Left ventricle myocardium inferior (tissue), 1 donor: Measurements from ENCODE around the gene SLC27A4. TPM values are rescaled to one million over a fixed set of nuclear protein-coding genes. Genes with fewer than 3 reads are reported as not detected.
"Not testable (repeated sequence)": the region's sequence is repeated elsewhere in the genome, so short reads cannot be mapped to it uniquely, and the experiment has no call there.

Experiments used
- DNase-seq: peaks from one replicate; pipeline ENCODE4 v3.0.0-alpha.2; 2020
- H3K27ac ChIP-seq: fragments of 200-600 bp; replicated peaks from 2 replicates; pipeline ENCODE4 v1.8.0; 2021
- H3K27me3 ChIP-seq: fragments of 200-600 bp; 2 replicates; pipeline ENCODE4 v1.8.0; 2021; ENCODE audit warnings: low read depth
- H3K36me3 ChIP-seq: fragments of 200-600 bp; 2 replicates; pipeline ENCODE4 v1.8.0; 2021
- H3K4me1 ChIP-seq: fragments of 200-600 bp; 2 replicates; pipeline ENCODE4 v1.8.0; 2021
- H3K4me3 ChIP-seq: fragments of 200-600 bp; 2 replicates; pipeline ENCODE4 v1.8.0; 2021; ENCODE audit warnings: mild to moderate bottlenecking, moderate library complexity
- H3K9me3 ChIP-seq: fragments of 200-600 bp; replicated peaks from 2 replicates; pipeline ENCODE4 v1.8.0; 2021
- CTCF ChIP-seq: fragments of 200-600 bp; IDR thresholded peaks from 2 replicates; pipeline ENCODE4 v1.8.0; 2021; ENCODE audit warnings: antibody characterized with exemption, mild to moderate bottlenecking, borderline replicate concordance
- intact Hi-C: fragments of 100-400 bp; cut with micrococcal nuclease; formaldehyde crosslinking; loops from one replicate; pipeline ENCODE4 v1.11.0; 2022
- total RNA-seq: library from RNA; stranded (reverse); fragmentation: NEBNext Ultra II Directional; extraction: Animal tissue kit (Norgen Biotek cat#: 25700); gene quantifications from one replicate; pipeline ENCODE4 v1.2.1, GENCODE V29; 2021
- donor health status: DM: no; HTN: yes; CAD: no; lungs with severe emphysema.

SLC27A4 gene
- total RNA-seq, 1 donor from 2014 or later, result 18.8 TPM

GRCh38 chr9:128333451-128333869 is 6.9 kb upstream of the SLC27A4 start:
- intact Hi-C loops, result no loop called here
- DNase-seq, result no peak
- H3K4me3 ChIP-seq, result no peak overlapping the region
- no peak for TF ChIP-seq CTCF
- peaks cover 27% of the 10 kb centered on the region for H3K36me3 ChIP-seq
- H3K27me3 ChIP-seq, result no peaks in the 10 kb centered on the region
- H3K4me1 ChIP-seq, result no peaks in the 10 kb centered on the region
- H3K9me3 ChIP-seq, result no peaks in the 10 kb centered on the region
- no peak overlapping the region for H3K27ac ChIP-seq

GRCh38 chr9:128335161-128335560 is 5.2 kb upstream of the SLC27A4 start:
- peaks cover 6% of the 10 kb centered on the region for H3K4me1 ChIP-seq
- H3K27ac ChIP-seq, result no peak overlapping the region
- intact Hi-C loops, result no loop called here
- no peaks in the 10 kb centered on the region for H3K27me3 ChIP-seq
- peaks cover 17% of the 10 kb centered on the region for H3K36me3 ChIP-seq
- no peak for TF ChIP-seq CTCF
- DNase-seq, result no peak
- no peak overlapping the region for H3K4me3 ChIP-seq
- no peaks in the 10 kb centered on the region for H3K9me3 ChIP-seq

GRCh38 chr9:128335914-128336313 is 4.4 kb upstream of the SLC27A4 start:
- H3K4me3 ChIP-seq, result no peak overlapping the region
- no peak for DNase-seq
- no peaks in the 10 kb centered on the region for H3K27me3 ChIP-seq
- intact Hi-C loops, result no loop called here
- peaks cover 11% of the 10 kb centered on the region for H3K4me1 ChIP-seq
- peaks cover 16% of the 10 kb centered on the region for H3K36me3 ChIP-seq
- no peaks in the 10 kb centered on the region for H3K9me3 ChIP-seq
- no peak for TF ChIP-seq CTCF
- H3K27ac ChIP-seq, result no peak overlapping the region

GRCh38 chr9:128337936-128338335 is 2.4 kb upstream of the SLC27A4 start:
- intact Hi-C loops, result no loop called here
- DNase-seq, result no peak

GRCh38 chr9:128338852-128339614 is 1.3 kb upstream of the SLC27A4 start:
- H3K4me3 ChIP-seq, H3K27me3 ChIP-seq, H3K27ac ChIP-seq, intact Hi-C loops, H3K9me3 ChIP-seq, DNase-seq: not testable (repeated sequence)
- Histone ChIP-seq H3K36me3 (peaks cover 14% of the 10 kb centered on the region), H3K4me1 (peaks cover 21% of the 10 kb centered on the region)

More at GRCh38 chr9:128337936-128338335, 2.4 kb upstream of the SLC27A4 start:
- H3K4me1 ChIP-seq, result peaks cover 21% of the 10 kb centered on the region
- H3K27me3 ChIP-seq, result no peaks in the 10 kb centered on the region
- no peak overlapping the region for H3K27ac ChIP-seq
- H3K4me3 ChIP-seq, result no peak overlapping the region
- no peak for TF ChIP-seq CTCF
- no peaks in the 10 kb centered on the region for H3K9me3 ChIP-seq
- peaks cover 4% of the 10 kb centered on the region for H3K36me3 ChIP-seq

GRCh38 chr9:128340691-128341434 is 536 bp downstream of the SLC27A4 start:
- no peaks in the 10 kb centered on the region for H3K9me3 ChIP-seq
- H3K36me3 ChIP-seq, result peaks cover 33% of the 10 kb centered on the region
- peak overlapping the region; percentile 83 for H3K27ac ChIP-seq
- no peak for TF ChIP-seq CTCF
- intact Hi-C loops, result no loop called here
- no peak for DNase-seq
- H3K27me3 ChIP-seq, result no peaks in the 10 kb centered on the region
- peak overlapping the region; percentile 91 for H3K4me3 ChIP-seq
- peaks cover 21% of the 10 kb centered on the region for H3K4me1 ChIP-seq
